ENCODE data around the gene APOL4.

GRCh38 chr22:36244522-36245391, 43.1 kb upstream of the APOL4 start:
- TF ChIP-seq CTCF (IDR thresholded peaks at IDR 0.05; ENCODE audit: insufficient read depth, low read depth, low read length): no peak
- no peak for TF ChIP-seq EZH2 (IDR thresholded peaks at IDR 0.05; ENCODE audit: insufficient read depth, low read length)

All from astrocyte (in vitro differentiated cells and primary cell).